Mesodermal cell (in vitro differentiated cells): ENCODE measurements around the gene ZFR.
"Not testable (repeated sequence)": the region's sequence is repeated elsewhere in the genome, so short reads cannot be mapped to it uniquely, and the experiment has no call there.

ENCODE experiments used
- H3K27ac ChIP-seq: 2 replicates; pipeline ENCODE4 v1.7.0; 2013; ENCODE audit warnings: mild to moderate bottlenecking, low read depth, low read length, moderate library complexity; ENCODE audit not compliant: severe bottlenecking
- H3K36me3 ChIP-seq: 2 replicates; pipeline ENCODE4 v1.7.1; 2013; ENCODE audit warnings: mild to moderate bottlenecking, low read length, moderate library complexity; ENCODE audit not compliant: control insufficient read depth, insufficient read depth
- H3K4me1 ChIP-seq: one replicate; pipeline ENCODE4 v1.7.1; 2013; ENCODE audit warnings: mild to moderate bottlenecking, low read length; ENCODE audit not compliant: insufficient read depth, control insufficient read depth, poor library complexity, severe bottlenecking
- H3K4me3 ChIP-seq: 2 replicates; pipeline ENCODE4 v1.7.0; 2013; ENCODE audit warnings: low read length, control low read depth, mild to moderate bottlenecking; ENCODE audit not compliant: insufficient read depth, poor library complexity, severe bottlenecking; ENCODE audit errors: extremely low read depth
- H3K9me3 ChIP-seq: 2 replicates; pipeline ENCODE4 v1.7.1; 2013; ENCODE audit warnings: mild to moderate bottlenecking, low read length, moderate library complexity; ENCODE audit not compliant: control insufficient read depth
- WGBS, 2 experiments: methylation state at CpG; one replicate each; pipeline ENCODE4 v1.1.5; 2013; ENCODE audit warnings: missing lambda C conversion rate in 2 of 2; ENCODE audit not compliant: insufficient coverage in 2 of 2; 5-methylcytosine and 5-hydroxymethylcytosine counted together

ZFR gene

GRCh38 chr5:32384621-32385020, 59.9 kb downstream of the ZFR start:
- Histone ChIP-seq H3K4me1 (no peaks in the 10 kb centered on the region), H3K4me3 (no peak overlapping the region), H3K27ac (no peak overlapping the region), H3K36me3 (peaks cover 70% of the 10 kb centered on the region), H3K9me3 (no peaks in the 10 kb centered on the region)

DNA sequence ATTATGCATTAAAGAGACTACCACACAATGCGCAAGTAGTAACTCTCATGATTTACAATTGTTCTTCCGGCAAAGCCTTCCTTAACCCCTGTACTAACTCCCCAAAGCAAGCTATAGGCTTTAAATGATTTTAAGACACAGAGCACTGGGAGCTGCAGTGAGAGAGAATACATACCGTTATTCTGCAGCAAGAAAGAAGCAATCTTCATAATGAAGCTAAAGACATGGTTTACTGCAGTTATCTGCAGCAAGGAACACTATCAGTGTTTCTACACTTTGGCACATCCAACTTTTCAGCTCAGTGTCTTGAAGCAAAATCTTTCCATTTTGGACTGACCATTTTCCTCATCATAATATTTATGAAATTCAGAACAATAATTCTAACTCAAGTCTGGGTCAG, 61.0 kb downstream of the ZFR start:
- H3K9me3 ChIP-seq = no peaks in the 10 kb centered on the region
- 88 to 100% methylated on average over 1 to 3 of the region's 3 CpGs for WGBS, 2 experiments
- H3K27ac ChIP-seq = no peak overlapping the region
- H3K36me3 ChIP-seq = peaks cover 60% of the 10 kb centered on the region
- no peak overlapping the region for H3K4me3 ChIP-seq
- peaks cover 5% of the 10 kb centered on the region for H3K4me1 ChIP-seq

DNA sequence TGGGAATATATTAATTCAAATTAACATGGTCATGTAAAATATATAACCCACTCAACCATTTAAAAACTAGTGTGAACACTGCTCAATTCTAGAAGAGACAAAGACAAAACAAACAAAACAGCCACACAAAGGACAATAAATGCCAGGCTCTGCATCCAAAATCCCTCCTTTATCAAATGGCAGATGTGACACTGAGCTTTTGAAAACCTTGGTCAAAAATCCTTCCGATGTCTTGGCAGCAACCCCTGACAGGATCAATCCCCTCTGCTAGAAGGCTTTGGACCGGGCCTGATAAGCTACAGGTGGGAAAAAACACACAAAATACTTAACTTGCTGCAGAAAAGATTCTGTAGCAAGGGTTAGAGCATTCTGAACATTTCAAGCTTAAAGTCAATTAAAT, 61.5 kb downstream of the ZFR start:
- no peak overlapping the region for H3K4me3 ChIP-seq
- WGBS, 2 experiments = 86 to 100% methylated on average over 1 to 2 of the region's 2 CpGs
- no peak overlapping the region for H3K27ac ChIP-seq
- peaks cover 5% of the 10 kb centered on the region for H3K4me1 ChIP-seq
- H3K36me3 ChIP-seq = peaks cover 55% of the 10 kb centered on the region
- no peaks in the 10 kb centered on the region for H3K9me3 ChIP-seq

- H3K36me3 ChIP-seq = peaks cover 59% of the 10 kb centered on the region
- no peak overlapping the region for H3K27ac ChIP-seq
These were observed 65.1 kb downstream of the ZFR start for GRCh38 chr5:32379421-32379820.

GRCh38 chr5:32378966-32379365, 65.6 kb downstream of the ZFR start:
- WGBS, 2 experiments = 67% methylated on average over 3 of the region's 5 CpGs; no CpG with 5 or more reads in 1 of the 2 experiments
- Histone ChIP-seq H3K36me3 (peaks cover 58% of the 10 kb centered on the region), H3K4me3 (no peak overlapping the region), H3K4me1 (peaks cover 5% of the 10 kb centered on the region), H3K27ac (no peak overlapping the region), H3K9me3 (no peaks in the 10 kb centered on the region)

More at GRCh38 chr5:32379421-32379820, 65.1 kb downstream of the ZFR start:
- Histone ChIP-seq H3K4me1 (peaks cover 5% of the 10 kb centered on the region), H3K9me3 (no peaks in the 10 kb centered on the region), H3K4me3 (no peak overlapping the region)

- Histone ChIP-seq H3K27ac (no peak overlapping the region), H3K4me1 (no peaks in the 10 kb centered on the region), H3K36me3 (peaks cover 65% of the 10 kb centered on the region), H3K4me3 (no peak overlapping the region), H3K9me3 (no peaks in the 10 kb centered on the region)
- WGBS, 2 experiments = 98 to 100% methylated on average over 4 to 6 of the region's 8 CpGs
These were observed 74.9 kb downstream of the ZFR start for GRCh38 chr5:32369542-32370155.

GRCh38 chr5:32369032-32369431, 75.5 kb downstream of the ZFR start:
- Histone ChIP-seq H3K9me3 (no peaks in the 10 kb centered on the region), H3K4me1 (no peaks in the 10 kb centered on the region), H3K36me3 (peaks cover 68% of the 10 kb centered on the region), H3K27ac (no peak overlapping the region), H3K4me3 (no peak overlapping the region)
- 100% methylated on average over 1 of the region's 4 CpGs; no CpG with 5 or more reads in 1 of the 2 experiments for WGBS, 2 experiments

GRCh38 chr5:32367271-32367670, 77.3 kb downstream of the ZFR start:
- not testable (repeated sequence) for H3K9me3 ChIP-seq, H3K4me1 ChIP-seq, H3K27ac ChIP-seq, H3K4me3 ChIP-seq
- whole genome bisulfite sequencing, 2 experiments = 100% methylated on average over 1 of the region's 6 CpGs; no CpG with 5 or more reads in 1 of the 2 experiments
- peaks cover 69% of the 10 kb centered on the region for H3K36me3 ChIP-seq

DNA sequence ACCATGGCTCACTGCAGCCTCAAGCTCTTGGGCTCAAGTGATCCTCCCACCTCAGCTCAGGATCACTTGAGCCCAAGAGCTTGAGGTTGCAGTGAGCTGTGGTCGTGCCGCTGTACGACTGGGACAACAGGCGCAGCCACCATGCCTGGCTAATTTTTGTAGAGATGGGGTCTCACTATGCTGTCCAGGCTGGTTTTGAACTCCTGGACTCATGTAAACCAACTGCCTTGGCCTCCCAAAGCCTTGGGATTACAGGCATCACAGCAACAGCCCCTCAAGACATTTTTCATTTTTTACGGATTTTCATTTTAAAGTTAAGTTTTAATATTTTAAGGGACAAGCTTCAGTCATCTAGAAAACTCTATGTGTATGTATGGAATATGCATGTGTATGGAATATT, 78.9 kb downstream of the ZFR start:
- peaks cover 71% of the 10 kb centered on the region for H3K36me3 ChIP-seq
- H3K9me3 ChIP-seq = no peaks in the 10 kb centered on the region
- WGBS, 2 experiments = 97 to 100% methylated on average over 4 of the region's 5 CpGs
- no peaks in the 10 kb centered on the region for H3K4me1 ChIP-seq
- no peak overlapping the region for H3K4me3 ChIP-seq
- no peak overlapping the region for H3K27ac ChIP-seq

DNA sequence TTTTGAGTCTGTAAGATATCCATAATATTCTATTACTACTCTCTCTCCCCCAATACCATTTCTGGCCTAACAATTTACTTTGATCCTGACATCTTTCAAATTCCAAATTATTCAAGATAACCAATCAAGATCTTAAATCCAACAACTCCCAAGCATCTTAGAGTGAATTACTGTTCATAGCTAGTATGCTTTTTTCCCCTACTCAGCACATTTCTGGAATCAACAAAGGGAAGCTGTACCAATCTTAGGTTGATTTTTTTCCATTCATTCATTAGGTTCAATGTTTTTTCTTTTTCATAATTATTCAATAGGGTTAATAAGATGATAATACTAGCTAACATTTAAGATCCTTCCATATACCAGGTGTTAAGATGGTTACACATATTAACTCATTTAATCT, 81.5 kb downstream of the ZFR start:
- Histone ChIP-seq H3K4me1 (no peaks in the 10 kb centered on the region), H3K4me3 (no peak overlapping the region), H3K27ac (no peak overlapping the region), H3K9me3 (no peaks in the 10 kb centered on the region), H3K36me3 (peaks cover 81% of the 10 kb centered on the region)

GRCh38 chr5:32362527-32362926, 82.0 kb downstream of the ZFR start:
- peaks cover 81% of the 10 kb centered on the region for H3K36me3 ChIP-seq
- WGBS, 2 experiments = no CpG with 5 or more reads among the region's 4 CpGs
- no peak overlapping the region for H3K4me3 ChIP-seq
- H3K27ac ChIP-seq = no peak overlapping the region
- H3K4me1 ChIP-seq = no peaks in the 10 kb centered on the region
- no peaks in the 10 kb centered on the region for H3K9me3 ChIP-seq
